ENCODE measurements around the gene HDGF.

HDGF gene

DNA sequence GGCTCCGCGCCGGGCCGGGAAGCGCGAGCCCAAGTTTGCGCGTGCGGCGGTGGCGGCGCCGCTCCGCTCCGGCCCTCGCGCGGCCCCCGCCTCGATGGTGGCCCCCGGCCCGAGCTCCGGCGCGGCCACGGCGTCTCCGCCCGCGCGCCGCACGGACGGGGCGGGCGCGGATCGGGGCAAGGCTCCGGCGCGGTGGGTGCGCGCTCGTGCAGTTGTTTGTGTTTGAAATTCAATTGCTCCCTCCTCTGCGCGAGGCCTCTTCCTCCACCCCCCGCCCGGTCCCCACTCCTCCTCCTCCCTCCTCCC is at the start of gene HDGF:
Gene HDGF, minus strand, starts transcription at position 225 of the 306 bp plus-strand sequence. CDS start 246 bp downstream, outside the sequence.
- DNase-seq: no peak

DNA sequence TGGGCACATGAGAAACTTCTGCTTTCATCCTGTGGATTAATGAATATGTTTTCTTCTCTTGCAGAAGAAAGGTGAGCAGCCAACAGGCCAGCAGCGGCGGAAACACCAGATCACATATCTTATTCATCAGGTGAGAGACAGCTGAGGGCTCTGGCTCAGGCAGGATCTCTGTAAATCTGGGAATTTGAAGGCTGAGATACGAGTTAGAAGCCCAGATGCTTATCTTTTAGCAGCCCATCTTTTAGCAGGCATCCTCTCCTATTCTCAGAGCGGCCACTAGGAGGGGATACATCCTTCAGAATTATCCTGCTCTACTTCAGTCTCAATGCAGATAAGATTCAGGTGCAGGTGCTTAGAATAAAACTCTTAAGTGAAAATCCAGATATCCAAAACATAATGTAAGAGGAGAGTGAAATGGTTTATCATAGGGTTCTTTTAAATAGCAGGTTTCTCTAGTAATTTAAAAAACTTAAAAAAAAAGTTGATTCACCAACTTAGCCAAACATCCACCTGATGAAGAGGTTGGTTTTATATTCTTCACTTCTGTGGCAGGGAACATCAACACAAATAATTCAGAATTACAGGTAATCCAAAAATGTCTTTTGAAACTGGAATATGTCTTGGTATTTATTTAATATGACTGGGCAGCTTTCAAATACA is 45.9 kb upstream of the HDGF start:
- DNase-seq: peak; percentile 18

DNA sequence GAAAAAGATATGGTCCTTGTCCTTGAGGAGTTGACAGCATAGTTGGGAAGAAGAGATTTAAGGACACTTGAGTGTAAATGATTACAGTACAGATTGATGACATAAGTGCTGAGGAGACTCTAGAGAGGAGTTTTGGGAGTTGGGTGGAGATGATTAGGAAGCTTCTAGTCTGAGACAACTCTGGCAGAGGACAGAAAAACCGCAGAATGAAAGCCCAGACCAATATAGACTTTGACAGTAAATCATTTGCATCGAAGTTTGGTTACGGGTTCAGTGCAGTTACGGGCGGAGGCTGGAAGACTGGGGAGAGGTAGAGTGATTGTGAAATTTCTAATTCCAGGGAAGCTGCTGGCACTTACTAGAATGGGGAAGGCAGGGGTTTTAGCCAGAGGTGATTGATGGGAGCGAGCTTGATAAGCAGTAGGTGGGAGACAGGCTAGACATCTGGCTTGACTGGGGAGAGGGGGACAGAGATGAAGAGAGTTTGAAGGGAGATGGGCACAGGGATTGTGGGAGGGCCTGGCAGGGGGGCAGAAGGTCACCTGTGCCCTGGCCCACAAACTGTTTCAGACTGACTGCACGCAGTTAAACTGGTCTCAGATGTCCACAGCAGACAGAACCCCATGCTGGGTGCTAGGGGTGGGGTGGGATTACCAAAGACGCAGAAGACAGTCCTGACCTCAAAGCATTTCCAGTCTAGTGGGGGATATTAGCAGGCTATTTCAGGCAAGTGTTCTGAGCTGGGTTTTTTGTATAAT is 45.0 kb upstream of the HDGF start:
- DNase-seq: no peak

DNA sequence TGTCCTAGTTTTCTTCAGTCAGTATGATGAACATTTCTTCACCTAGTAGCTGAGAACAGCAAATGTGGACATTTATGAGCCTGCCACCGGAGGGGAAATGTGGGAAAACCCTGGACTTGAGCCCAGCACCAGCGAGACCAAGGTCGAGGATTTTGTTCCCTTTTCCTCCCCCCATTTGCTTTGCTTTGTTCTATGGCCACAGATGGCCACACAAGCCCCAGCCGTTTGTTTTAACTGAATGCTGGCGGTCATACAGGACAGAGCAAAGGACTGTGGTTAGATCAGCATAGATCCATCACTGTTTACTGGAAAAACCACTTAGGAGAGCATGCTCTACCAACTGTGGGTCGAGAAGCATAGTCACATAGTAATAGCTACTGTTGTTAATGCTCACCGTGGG is 44.3 kb upstream of the HDGF start:
- DNase-seq: no peak

DNA sequence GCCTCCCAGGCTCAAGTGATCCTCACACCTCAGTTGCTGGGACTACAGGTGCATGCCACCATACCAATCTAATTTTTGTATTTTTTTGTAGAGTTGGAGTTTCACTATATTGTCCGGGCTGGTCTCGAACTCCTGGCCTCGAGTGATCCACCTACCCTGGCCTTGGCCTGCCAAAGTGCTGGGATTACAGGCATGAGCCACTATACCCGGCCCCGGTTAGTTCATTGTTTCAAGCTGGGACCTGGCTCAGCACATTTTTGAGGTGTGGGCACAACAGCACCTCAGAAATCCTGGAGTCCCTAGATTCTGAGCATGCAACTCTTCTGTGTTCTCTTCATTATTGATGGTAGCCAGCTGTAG is 43.9 kb upstream of the HDGF start:
- no peak for DNase-seq

DNA sequence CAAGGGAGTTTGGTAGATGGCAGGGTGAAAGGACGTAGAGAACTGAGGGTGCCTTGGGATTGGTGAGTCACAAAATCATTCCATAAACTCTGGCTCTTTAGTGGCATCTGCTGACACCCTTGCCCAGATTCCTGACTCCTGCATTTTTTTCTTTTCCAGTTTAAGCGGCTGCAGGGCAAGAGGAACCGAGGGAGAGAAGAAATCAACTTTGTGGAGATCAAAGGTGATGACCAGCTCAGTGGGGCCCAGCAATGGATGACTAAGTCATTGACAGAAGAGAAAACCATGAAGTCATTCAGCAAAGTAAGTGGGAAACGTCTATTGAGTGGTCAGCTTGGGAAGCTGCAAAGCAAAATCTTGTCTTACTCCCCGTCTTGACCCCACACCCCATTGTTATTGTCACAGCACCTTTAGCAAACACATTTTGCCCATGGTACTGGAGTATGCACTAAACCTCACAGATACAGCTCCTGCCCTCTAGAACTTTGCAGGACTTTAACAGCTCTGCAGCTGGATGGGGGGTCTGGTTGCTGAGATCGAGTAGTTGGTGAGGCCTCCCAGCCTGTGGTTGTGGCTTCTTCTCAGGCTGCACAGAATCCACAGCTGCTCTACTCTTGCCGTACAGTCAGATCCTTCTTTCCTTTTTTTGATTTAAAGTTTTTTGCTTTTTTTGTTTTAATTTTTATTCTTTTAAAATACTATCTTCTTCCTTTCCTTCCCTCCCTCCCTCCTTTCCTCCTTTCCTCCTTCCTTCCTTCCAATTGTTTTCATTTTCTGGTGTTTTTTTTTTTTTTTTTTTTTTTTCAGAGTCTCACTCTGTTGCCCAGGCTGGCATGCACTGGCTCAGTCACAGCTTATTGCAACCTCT is 43.3 kb upstream of the HDGF start:
- DNase-seq: no peak

DNA sequence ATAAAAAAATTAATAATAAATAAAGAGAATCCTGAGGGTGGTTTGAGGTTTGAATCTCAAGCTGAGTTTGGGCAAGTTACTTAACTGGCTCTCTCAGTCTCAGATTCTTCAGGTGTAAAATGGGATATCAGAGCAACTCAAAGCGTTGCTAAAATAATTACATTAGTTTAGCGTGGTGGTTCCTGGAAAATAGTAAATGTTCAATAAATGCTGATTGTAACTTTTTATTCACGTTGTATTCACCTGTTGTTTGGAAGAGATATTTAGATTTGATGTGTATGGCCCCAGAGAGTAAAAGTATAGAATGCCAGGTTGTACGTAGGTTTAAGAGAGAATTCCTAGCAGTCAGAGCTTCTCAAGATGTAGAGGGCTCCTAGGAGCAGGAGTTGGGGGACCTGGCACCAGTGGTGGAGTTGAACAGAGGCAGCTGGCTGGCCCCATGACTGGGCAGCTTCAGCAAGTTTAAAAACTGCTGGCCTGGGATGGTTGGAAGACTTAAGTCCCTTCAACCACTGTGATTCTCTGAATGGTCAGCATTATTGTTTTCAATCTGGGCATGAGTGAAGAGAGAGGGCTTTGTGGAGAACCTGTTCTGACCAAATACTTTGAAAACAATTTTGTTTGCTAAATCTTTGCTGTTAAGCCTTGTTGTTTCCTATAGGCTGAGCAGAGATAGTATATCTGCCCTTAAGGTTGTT is 38.3 kb upstream of the HDGF start:
- no peak for DNase-seq

DNA sequence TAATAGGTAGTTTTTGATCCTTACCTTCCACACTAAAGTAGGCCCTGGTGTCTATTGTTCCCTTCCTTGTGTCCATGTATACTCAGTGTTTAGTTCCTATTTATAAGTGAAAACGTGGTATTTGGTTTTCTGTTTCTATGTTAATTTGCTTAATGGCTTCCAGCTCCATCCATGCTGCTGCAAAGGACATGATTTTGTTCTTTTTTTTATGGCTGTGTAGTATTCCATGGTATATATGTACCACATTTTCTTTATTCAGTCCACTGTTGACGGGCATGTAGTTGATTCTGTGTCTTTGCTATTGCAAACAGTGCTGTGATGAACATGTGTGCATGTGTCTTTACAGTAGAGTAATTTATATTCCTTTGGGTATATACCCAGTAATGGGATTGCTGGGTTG is 36.7 kb upstream of the HDGF start:
- no peak for DNase-seq

DNA sequence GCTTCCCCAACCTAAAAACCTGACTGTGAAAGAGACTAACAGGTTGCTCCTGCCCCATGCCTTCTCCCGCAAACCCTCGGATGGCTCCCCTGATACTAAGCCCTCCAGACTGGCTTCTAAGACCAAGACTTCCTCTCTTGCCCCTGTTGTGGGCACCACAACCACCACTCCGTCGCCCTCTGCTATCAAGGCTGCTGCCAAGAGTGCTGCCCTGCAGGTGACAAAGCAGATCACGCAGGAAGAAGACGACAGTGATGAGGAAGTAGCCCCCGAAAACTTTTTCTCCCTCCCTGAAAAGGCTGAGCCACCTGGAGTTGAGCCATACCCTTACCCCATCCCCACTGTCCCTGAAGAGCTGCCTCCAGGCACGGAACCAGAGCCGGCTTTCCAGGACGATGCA is 35.2 kb upstream of the HDGF start:
- no peak for DNase-seq

DNA sequence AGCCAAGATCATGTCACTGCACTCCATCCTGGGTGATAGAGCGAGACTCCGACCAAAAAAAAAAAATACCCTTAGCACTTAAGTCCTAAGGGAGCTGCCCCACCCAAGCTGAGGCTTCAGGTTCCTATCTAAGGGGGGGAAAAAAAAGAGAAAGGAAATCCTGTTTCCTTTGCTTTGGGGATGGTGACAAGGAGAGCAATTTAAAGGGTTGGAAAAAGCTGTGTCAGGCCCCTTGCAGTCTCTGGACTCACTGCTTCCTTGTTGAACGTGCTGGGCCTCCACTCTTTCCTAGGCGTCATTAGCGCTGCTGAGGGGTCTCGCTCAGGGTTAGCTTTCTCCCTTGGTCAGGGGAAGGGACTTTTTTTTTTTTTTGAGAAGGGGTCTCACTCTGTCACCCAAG is 34.0 kb upstream of the HDGF start:
- DNase-seq: no peak

DNA sequence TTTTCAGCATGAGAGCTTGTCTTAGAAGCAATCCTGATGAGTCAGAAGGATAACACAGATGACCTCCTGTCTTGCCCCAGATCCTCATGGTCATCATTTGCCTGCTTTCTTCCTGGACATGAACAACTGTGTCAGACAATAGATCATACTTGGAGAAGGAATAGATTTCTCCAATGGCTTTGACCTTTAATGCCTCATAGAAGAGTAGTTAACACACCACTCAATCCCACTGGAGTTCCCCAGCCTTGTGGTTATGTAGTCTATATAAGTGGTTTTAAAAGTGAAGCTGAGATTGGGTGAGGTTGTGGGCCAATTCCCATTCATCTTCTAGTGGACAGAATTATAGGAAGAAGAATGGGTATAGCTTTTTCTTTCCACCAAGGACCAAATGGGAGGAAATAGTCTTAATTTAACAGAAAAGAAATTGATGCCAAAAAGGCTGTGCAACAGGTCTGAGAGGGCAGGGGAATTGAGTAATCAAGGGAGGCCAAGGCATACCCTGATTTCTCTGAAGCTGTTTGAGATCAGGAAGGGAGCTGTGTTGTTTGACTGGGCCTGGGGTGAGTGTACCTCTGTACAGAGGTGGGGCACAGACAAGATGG is 30.2 kb upstream of the HDGF start:
- no peak for DNase-seq

DNA sequence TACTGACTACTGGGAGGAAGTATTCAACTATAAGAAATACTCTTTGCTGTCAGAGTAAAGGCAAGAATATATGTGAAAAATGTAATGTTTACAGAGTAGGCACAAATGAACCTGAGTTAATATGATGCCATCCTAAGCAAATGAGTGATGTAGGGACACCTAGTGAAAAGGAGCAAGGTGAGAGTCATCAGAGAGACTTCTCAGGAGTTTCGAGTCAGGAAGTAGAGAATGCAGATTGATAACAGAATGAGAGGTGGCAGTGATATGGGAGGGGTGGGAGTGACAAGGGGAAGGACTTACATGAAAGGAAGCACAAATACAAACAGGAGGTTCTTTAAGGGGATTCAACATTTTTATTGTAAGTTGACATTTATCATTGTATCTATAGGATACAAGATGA is 26.1 kb upstream of the HDGF start:
- no peak for DNase-seq

DNA sequence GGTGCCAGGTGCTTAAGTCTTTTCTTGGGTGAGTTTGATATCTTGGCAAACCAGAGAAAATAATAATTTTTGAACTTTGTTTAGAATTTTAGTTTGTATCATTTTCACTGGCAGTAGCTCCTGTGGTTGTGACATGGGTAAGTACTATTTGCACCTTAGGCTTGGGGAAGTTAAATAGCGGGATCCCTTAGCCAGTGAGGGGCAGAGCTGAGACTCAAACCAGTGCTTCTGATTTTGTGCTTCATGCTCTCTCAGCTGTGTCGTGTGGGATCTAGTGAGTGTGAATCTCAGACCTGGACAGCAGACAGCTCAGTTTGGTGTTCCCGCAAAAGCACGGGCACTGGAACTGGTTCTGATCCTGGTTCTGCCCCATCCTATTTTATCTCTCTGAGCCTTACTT is 25.5 kb upstream of the HDGF start:
- no peak for DNase-seq

DNA sequence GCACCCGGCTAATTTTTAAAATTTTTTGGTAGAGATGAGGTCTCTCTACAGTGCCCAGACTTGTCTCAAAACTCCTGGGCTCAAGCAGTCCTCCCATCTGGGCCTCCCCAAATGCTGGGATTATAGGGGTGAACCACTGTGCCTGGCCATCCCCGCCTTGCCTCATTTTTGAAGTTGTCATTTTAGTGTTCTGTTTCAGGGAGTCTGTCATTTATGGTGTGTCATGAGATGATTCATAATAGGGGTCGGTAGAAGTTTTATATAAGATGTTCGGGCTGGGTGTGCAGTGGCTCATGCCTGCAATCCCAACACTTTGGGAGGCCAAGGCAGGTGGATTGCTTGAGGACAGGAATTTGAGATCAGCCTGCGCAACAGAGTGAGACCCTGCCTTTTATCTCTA is 24.3 kb upstream of the HDGF start:
- DNase-seq: no peak

DNA sequence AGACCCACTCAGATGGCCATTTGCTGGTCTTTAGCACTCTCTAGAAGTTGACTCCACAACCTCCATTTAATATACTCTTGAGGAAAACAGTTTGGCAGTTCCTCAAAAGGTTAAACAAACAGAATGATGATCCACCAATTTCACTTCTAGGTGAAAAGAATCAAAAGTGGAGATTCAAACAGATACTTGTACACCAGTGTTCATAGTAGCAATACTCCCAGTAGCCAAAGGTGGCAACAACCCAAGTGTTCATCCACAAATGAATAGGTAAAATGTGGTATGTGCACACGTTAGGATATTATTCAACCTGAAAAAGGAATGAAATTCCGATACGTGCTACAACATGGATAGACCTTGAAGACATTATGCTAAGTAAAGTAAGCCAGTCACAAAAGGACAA is 22.1 kb upstream of the HDGF start:
- no peak for DNase-seq

DNA sequence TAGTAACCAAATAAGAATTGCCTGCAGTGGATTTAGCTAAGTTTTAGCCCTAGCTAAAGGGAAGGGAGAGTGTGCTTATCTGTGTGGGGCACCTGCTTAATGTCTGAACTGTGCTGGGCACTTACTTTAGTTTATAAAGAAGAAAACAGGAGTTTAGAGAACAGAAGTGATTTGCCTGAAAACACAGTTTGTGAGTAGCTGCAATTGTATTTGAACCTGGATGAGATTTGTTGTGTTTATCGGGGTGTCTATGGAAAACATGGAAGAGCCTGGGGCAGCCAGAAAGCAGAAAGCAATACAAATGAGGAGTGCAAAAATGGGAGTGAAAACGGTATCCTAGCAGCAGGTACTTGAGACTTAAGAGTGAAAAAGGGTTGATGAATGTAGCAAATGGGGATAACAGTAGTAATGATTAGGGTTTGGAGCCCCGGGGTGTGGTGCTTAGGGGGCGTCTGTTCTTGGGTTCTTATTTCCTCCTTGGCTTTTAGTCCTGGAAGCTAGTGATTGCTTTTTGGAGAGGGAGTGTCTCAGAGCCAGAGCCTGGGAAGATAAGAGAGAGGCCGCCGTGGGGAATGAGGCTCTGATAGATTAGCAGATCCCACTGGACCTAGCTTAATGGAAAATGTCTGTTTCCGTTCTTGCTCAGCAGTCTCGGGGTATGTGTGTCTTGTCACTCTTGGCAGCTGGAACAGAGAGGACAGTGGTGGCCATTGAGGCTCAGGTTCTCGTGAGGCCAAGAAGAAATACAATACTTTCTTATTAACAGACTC is 21.4 kb upstream of the HDGF start:
- no peak for DNase-seq

DNA sequence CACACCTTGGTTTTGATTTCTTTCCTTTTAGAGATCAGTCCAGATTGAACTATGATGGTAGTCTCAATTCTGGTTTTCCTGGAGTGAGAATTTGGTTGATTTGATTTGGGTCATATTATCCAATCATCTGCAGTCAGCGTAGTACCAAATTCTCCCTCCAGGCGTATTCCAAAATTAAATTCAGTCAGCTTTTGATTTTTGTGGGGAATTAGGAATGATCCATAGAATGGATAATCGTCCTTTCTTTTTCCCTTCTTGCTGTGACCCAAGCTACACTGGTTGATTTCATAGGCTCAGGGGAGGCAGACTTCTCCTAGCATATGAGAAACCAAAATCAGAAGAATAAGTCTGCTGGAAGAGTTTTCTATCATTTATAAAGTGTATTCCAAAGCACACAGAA is 20.7 kb upstream of the HDGF start:
- DNase-seq: no peak

DNA sequence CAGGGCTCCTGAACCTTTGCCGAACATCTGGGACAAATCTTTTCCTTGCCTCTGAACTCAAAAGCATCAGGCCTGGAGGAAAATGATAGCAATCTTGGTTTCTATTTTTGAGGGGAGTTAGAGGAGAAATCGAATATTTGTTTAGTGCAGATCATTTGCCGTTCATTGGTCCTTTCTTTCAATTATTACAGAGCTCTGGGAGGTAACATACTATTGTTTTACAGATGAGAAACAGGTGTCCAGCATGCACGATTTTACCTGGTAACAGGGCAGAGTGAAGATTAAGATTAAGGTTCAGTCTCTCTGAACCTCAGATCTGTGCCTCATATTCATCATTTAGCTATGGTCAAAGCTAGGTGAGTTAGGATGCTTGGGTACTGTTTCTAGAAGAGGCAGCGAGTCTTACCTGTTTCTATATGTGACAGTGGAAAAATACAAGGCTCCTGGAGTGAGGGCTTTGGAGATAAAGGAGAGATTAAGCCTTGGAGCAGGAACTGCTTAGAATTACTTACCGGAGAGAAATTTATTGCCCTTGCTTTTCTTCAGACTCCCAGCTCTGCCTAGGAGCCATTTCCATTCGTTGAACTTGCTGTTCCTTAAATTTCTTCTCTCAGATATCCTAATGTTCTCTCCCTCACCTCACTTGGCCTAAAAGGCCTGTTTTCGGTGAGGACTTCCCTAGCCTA is 17.3 kb upstream of the HDGF start:
- no peak for DNase-seq

DNA sequence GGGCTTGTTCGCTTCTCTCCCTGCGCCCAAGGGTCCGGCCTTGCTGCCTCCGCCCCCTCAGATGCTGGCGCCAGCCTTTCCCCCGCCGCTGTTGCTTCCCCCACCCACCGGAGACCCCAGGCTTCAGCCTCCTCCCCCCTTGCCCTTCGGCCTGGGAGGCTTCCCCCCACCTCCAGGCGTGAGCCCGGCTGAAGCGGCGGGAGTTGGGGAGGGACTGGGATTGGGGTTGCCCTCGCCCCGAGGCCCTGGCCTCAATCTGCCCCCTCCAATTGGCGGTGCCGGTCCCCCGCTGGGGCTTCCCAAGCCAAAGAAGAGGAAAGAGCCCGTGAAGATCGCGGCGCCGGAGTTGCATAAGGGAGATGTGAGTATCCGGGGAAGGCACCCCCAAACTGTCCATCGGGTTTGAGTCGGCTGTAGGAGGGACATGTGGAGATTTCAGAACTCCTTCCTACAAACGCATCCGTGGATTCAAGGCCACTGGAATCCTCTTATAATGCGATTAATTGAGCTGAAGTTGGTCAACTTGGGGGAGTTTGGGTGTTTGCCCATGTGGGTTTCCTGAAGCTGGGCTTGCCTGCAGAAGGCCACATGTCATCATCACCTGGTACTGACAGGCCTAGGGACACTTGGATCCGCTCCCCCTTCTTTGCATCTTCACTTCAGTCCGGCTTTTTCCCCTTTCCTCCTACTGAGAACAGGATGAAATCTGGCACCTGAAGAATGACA is 16.6 kb upstream of the HDGF start:
- no peak for DNase-seq

DNA sequence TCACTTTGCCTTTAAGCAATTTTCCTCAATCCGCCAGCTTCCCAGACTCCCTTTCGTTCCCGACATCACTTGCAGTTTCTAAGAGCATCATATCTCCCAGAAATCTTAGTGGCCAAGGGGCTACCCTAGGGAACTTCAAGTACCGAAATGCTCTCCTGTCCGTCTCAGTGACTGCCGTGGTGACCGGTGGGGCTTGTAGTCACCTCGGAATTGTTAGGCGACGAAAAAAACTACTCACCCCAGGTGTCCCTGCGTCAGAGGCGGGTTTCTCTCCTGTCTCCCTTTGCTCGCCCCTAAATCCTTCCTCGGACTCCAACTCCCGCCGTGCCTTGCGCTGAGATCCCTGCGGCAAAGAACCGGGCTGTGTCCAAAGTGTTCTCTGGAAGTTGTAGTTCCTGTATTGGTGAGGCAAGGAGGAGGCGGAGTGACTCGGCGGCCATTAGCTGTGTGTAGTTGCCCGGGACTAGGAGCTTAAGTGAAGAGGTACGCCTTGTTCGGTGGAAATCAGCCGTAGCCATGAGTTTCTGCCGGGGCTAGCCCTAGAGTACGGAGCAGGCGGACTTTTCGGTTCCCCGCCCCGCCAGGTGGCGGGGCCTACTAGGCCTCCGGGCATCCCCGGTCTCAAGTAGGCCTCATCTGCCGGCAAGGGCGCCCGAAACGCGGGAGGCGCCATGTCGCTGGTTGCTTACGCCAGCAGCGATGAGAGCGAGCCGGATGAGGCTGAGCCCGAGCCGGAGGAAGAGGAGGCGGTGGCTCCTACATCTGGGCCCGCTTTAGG is 15.8 kb upstream of the HDGF start, which contains the start of gene PRCC:
Gene PRCC, plus strand, starts transcription at position 435 of the 778 bp plus-strand sequence. Its CDS starts 237 bp downstream, at position 672.
- peak; percentile 99 for DNase-seq

All from GDM1 (cell line).